ENCODE results near the gene WDR64. TPM values are rescaled to one million over a fixed set of nuclear protein-coding genes. Genes with fewer than 3 reads are reported as not detected.
"Not testable (repeated sequence)": the region's sequence is repeated elsewhere in the genome, so short reads cannot be mapped to it uniquely, and the experiment has no call there.

The WDR64 gene
- total RNA-seq, 2 experiments from 2014 or later: 0.32 TPM; not detected in 1

DNA sequence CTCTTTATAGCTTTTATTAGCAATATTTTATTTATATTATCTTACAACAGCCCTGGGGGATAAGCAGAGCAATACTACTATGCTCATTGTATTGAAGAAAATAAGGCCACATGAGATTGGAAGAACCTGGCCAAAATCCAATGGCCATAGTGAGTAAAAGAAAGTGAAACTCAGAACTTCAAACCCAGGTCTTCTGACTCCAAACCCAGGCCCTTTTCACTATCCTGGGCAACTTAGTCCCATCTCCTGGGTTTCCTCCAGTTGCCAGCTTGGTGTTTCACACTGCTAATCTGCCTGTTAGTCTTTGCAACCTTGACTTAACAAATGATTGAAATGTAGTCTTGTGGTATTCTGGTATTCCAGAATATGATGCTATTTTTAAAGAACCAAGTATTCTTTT, 173.5 kb downstream of the WDR64 start:
- DNase-seq: no peak
- Mint-ChIP-seq H3K4me1 (no peaks in the 10 kb centered on the region), H3K27me3 (no peaks in the 10 kb centered on the region), H3K4me3 (no peak overlapping the region), H3K36me3 (no peaks in the 10 kb centered on the region), H3K9me3 (no peaks in the 10 kb centered on the region), H3K27ac (no peak overlapping the region)

- H3K27ac Mint-ChIP-seq, H3K9me3 Mint-ChIP-seq, DNase-seq, H3K4me1 Mint-ChIP-seq, H3K36me3 Mint-ChIP-seq, H3K27me3 Mint-ChIP-seq, H3K4me3 Mint-ChIP-seq: not testable (repeated sequence)
These were observed 174.5 kb downstream of the WDR64 start for GRCh38 chr1:241826613-241827012.

DNA sequence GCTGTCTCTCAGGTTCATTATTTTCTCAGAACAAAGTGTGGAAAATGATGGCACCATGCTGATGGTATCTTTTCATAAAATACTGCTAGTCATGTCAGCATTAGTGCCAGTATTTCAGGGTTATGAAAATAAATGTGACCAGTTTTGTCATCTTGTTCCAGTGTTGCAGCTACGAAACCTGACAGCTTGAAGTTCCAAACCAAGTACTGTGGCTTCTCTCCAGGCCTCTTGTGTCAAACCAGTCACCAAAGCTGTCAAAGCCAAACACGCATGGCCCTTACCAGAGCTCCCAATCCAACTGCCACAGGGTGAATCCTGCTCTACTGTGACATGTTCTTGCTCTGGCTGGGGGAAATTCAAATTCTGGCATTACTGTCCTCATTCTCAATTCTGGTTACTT, 175.2 kb downstream of the WDR64 start:
- H3K4me3 Mint-ChIP-seq: no peak overlapping the region
- no peak overlapping the region for H3K27ac Mint-ChIP-seq
- H3K27me3 Mint-ChIP-seq: no peaks in the 10 kb centered on the region
- no peaks in the 10 kb centered on the region for H3K4me1 Mint-ChIP-seq
- no peak for DNase-seq
- no peaks in the 10 kb centered on the region for H3K9me3 Mint-ChIP-seq
- no peaks in the 10 kb centered on the region for H3K36me3 Mint-ChIP-seq

- DNase-seq: no peak
- Mint-ChIP-seq H3K9me3 (no peaks in the 10 kb centered on the region), H3K4me3 (no peak overlapping the region)
These were observed 176.5 kb downstream of the WDR64 start for GRCh38 chr1:241828463-241829021.

GRCh38 chr1:241829468-241829867, 177.4 kb downstream of the WDR64 start:
- Mint-ChIP-seq H3K4me3 (no peak overlapping the region), H3K4me1 (no peaks in the 10 kb centered on the region), H3K9me3 (no peaks in the 10 kb centered on the region), H3K27ac (no peak overlapping the region), H3K36me3 (no peaks in the 10 kb centered on the region), H3K27me3 (no peaks in the 10 kb centered on the region)
- DNase-seq: no peak

More at GRCh38 chr1:241828463-241829021, 176.5 kb downstream of the WDR64 start:
- no peaks in the 10 kb centered on the region for H3K36me3 Mint-ChIP-seq
- H3K27me3 Mint-ChIP-seq: no peaks in the 10 kb centered on the region
- no peaks in the 10 kb centered on the region for H3K4me1 Mint-ChIP-seq
- no peak overlapping the region for H3K27ac Mint-ChIP-seq

DNA sequence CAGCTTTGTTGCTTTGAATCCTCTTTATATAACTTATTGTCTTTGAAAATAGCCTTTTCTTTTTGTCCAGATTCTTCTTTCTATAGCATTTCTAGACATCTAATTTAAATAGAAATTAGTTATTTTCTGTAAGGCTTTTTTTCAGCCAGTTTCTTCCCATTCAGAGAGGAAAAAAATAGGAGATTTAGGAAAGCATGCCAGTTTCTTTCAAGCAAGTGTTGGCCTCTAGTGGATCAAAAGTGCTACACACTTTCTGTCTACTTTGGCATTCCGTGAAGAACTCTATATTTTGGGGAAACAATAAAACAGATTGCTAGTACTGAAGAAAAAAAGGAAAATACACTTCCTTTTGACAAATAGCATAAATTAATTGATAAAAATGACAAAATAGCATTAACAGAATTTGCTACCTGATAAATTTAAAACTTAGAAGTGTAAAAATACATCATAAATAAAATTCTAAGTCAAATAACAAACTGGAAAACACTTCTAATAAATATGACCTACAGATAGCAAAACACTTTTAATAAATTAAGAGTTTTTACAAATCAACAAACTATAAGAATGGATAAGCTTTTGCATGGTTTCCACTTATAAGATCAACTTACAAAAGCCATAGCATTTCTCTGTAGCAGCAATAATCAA, 182.8 kb downstream of the WDR64 start:
- Mint-ChIP-seq H3K36me3 (no peaks in the 10 kb centered on the region), H3K4me1 (peaks cover 9% of the 10 kb centered on the region), H3K27ac (no peak overlapping the region), H3K4me3 (no peak overlapping the region), H3K27me3 (peaks cover 7% of the 10 kb centered on the region), H3K9me3 (no peaks in the 10 kb centered on the region)
- no peak for DNase-seq

DNA sequence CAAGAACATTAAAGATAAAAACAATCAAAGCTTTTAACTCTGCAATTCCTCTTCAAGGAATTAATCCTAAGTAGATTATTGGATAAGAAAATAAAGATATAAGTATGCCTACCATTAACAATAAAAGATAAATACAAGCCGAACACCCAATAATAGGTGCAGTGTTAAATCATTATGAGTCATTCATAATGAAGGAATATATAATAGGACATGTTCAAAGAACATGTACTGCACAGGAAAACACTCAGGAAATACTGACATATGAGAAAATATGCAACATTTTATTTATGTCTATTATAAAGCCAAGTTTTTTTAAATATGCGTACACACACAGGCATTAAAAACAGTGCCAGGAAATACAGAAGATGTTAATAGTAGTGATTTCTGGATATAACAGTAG, 184.9 kb downstream of the WDR64 start:
- Mint-ChIP-seq H3K27me3 (peaks cover 7% of the 10 kb centered on the region), H3K4me1 (peaks cover 9% of the 10 kb centered on the region), H3K4me3 (no peak overlapping the region), H3K36me3 (no peaks in the 10 kb centered on the region), H3K9me3 (no peaks in the 10 kb centered on the region), H3K27ac (no peak overlapping the region)
- DNase-seq: no peak

GRCh38 chr1:241837416-241837815, 185.3 kb downstream of the WDR64 start:
- H3K27ac Mint-ChIP-seq: no peak overlapping the region
- no peak for DNase-seq
- H3K4me1 Mint-ChIP-seq: peaks cover 9% of the 10 kb centered on the region
- H3K9me3 Mint-ChIP-seq: no peaks in the 10 kb centered on the region
- H3K27me3 Mint-ChIP-seq: peaks cover 7% of the 10 kb centered on the region
- no peaks in the 10 kb centered on the region for H3K36me3 Mint-ChIP-seq
- no peak overlapping the region for H3K4me3 Mint-ChIP-seq

DNA sequence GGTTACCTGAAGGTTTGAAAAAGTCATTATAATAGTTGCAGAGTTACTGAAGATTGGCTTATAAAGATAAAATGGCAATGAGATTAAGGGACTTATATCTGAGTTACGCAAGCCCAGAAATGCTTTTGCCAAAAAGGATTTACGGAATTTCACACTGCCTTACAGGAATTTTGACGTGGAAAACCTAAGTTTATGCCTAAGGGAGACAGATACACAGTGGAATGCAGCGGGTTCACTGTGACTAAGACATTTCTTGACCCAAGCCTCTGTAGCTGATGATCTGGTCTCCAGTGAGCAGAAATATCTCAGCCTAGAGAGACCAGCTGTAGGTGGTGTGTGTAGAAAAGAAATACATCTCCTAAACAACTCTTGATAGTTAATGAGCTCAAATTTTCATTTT, 185.8 kb downstream of the WDR64 start:
- Mint-ChIP-seq H3K36me3 (no peaks in the 10 kb centered on the region), H3K4me3 (no peak overlapping the region), H3K4me1 (peaks cover 9% of the 10 kb centered on the region), H3K9me3 (no peaks in the 10 kb centered on the region), H3K27ac (no peak overlapping the region), H3K27me3 (peaks cover 7% of the 10 kb centered on the region)
- no peak for DNase-seq

- Mint-ChIP-seq H3K9me3 (no peaks in the 10 kb centered on the region), H3K4me3 (no peak overlapping the region), H3K4me1 (peaks cover 9% of the 10 kb centered on the region), H3K27ac (no peak overlapping the region), H3K36me3 (no peaks in the 10 kb centered on the region), H3K27me3 (peaks cover 7% of the 10 kb centered on the region)
- DNase-seq: no peak
These were observed 186.8 kb downstream of the WDR64 start for GRCh38 chr1:241838897-241839296.

GRCh38 chr1:241839369-241839979, 187.4 kb downstream of the WDR64 start:
- H3K4me1 Mint-ChIP-seq: peaks cover 9% of the 10 kb centered on the region
- H3K36me3 Mint-ChIP-seq: no peaks in the 10 kb centered on the region
- peaks cover 7% of the 10 kb centered on the region for H3K27me3 Mint-ChIP-seq
- DNase-seq: no peak
- H3K4me3 Mint-ChIP-seq: no peak overlapping the region
- H3K9me3 Mint-ChIP-seq: no peaks in the 10 kb centered on the region
- no peak overlapping the region for H3K27ac Mint-ChIP-seq

GRCh38 chr1:241840164-241840563, 188.1 kb downstream of the WDR64 start:
- Mint-ChIP-seq H3K4me3 (no peak overlapping the region), H3K27ac (no peak overlapping the region), H3K27me3 (peaks cover 7% of the 10 kb centered on the region), H3K4me1 (peaks cover 12% of the 10 kb centered on the region), H3K9me3 (no peaks in the 10 kb centered on the region), H3K36me3 (no peaks in the 10 kb centered on the region)
- no peak for DNase-seq

- DNase-seq: no peak
- H3K9me3 Mint-ChIP-seq: no peaks in the 10 kb centered on the region
- no peaks in the 10 kb centered on the region for H3K36me3 Mint-ChIP-seq
- no peak overlapping the region for H3K4me3 Mint-ChIP-seq
- peaks cover 12% of the 10 kb centered on the region for H3K4me1 Mint-ChIP-seq
- H3K27ac Mint-ChIP-seq: no peak overlapping the region
- H3K27me3 Mint-ChIP-seq: no peaks in the 10 kb centered on the region
These were observed 189.6 kb downstream of the WDR64 start for GRCh38 chr1:241841691-241842090.

DNA sequence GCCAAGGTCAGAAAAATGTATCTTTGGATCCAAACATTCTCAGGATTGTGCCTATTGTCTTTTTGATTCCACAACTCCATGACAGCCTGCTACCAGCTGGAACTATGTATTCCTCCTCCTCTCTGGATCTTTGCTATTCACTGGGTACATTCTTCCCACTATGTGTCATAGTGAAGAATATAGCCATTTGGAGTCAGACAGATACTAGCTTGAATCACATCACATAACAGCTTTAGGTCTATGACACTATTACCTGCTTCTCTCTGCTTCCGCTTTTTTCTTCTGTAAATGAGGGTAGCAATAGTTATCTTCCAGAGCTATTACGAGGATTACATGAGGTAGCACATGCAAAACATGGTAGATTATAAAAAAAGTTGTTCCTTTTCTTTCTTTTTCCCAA, 190.5 kb downstream of the WDR64 start:
- Mint-ChIP-seq H3K27ac (no peak overlapping the region), H3K4me1 (peaks cover 21% of the 10 kb centered on the region), H3K9me3 (no peaks in the 10 kb centered on the region), H3K27me3 (no peaks in the 10 kb centered on the region), H3K4me3 (no peak overlapping the region), H3K36me3 (no peaks in the 10 kb centered on the region)
- no peak for DNase-seq

GRCh38 chr1:241844593-241844992, 192.5 kb downstream of the WDR64 start:
- DNase-seq: no peak
- Mint-ChIP-seq H3K27ac (no peak overlapping the region), H3K4me1 (peaks cover 17% of the 10 kb centered on the region), H3K27me3 (no peaks in the 10 kb centered on the region), H3K36me3 (peaks cover 14% of the 10 kb centered on the region), H3K9me3 (no peaks in the 10 kb centered on the region), H3K4me3 (no peak overlapping the region)

DNA sequence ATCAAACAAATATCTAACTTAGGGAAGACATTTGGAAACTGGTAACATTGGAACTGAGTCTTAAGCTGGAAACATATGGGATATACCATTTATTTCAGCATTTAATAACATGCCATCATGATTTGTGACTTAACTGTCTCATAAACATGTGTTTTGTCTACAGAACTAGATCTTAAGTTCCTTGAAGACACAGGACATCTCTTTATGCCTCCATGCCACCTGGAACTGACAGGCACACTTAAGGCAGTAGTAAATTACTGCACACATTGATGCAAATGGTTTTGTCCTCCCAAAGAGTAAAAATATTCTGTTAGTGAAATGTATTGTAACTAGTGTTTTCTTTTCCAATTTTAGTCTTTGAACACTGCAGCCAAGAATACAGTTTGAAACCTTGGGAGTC, 194.3 kb downstream of the WDR64 start:
- Mint-ChIP-seq H3K27me3 (no peaks in the 10 kb centered on the region), H3K9me3 (no peaks in the 10 kb centered on the region), H3K4me3 (no peak overlapping the region), H3K27ac (no peak overlapping the region), H3K36me3 (peaks cover 21% of the 10 kb centered on the region), H3K4me1 (peaks cover 19% of the 10 kb centered on the region)
- DNase-seq: no peak
